ENCODE data around the gene KYAT1. TPM values are rescaled to one million over a fixed set of nuclear protein-coding genes. Genes with fewer than 3 reads are reported as not detected.
"Not testable (repeated sequence)": the region's sequence is repeated elsewhere in the genome, so short reads cannot be mapped to it uniquely, and the experiment has no call there.

The KYAT1 gene
- polyA plus RNA-seq, 1 donor: 6.5 TPM

DNA sequence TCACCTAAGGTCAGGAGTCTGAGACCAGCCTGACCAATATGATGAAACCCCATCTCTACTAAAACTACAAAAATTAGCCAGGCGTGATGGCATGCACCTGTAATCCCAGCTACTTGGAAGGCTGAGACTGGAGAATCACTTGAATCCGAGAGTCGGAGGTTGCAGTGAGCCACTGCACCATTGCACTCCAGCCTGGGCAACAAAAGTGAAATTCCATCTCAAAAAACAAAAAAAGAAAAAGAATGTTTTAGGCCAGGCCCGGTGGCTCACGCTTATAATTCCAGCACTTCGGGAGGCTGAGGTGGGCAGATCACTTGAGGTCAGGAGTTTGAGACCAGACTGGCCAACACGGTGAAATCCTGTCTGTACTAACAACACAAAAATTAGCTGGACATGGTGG, 23.3 kb downstream of the KYAT1 start:
- H3K36me3 ChIP-seq (ENCODE audit: control insufficient read depth, insufficient read depth, low read length); H3K9me3 ChIP-seq (ENCODE audit: control insufficient read depth, low read depth, low read length); H3K27ac ChIP-seq (ENCODE audit: low read length); H3K4me1 ChIP-seq (ENCODE audit: control insufficient read depth, insufficient read depth, low read length); H3K4me3 ChIP-seq (ENCODE audit: low read length); H3K27me3 ChIP-seq (ENCODE audit: control insufficient read depth, insufficient read depth, low read length); DNase-seq: not testable (repeated sequence)
- no CpG with 5 or more reads among the region's 7 CpGs for WGBS (ENCODE audit: insufficient coverage, low lambda C conversion rate)

DNA sequence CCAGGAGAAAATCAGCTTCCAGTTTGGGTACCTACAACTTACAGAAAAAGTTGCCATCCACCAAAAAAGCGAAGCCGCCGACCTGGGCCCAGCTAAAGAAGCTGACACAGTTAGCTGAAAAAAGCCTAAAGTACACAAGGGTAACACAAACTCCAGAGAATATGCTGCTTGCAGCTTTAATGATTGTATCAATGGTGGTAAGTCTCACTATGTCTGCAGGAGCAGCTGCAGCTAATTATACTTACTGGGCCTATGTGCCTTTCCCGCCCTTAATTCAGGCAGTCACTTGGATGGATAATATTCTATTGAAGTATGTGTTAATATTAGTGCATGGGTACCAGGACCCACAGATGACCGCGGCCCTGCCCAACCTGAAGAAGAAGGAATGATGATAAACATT, 27.3 kb downstream of the KYAT1 start:
- H3K36me3 ChIP-seq (ENCODE audit: control insufficient read depth, insufficient read depth, low read length); DNase-seq; H3K4me3 ChIP-seq (ENCODE audit: low read length); H3K4me1 ChIP-seq (ENCODE audit: control insufficient read depth, insufficient read depth, low read length); H3K9me3 ChIP-seq (ENCODE audit: control insufficient read depth, low read depth, low read length); H3K27me3 ChIP-seq (ENCODE audit: control insufficient read depth, insufficient read depth, low read length); H3K27ac ChIP-seq (ENCODE audit: low read length): not testable (repeated sequence)
- WGBS (ENCODE audit: insufficient coverage, low lambda C conversion rate): no CpG with 5 or more reads among the region's 6 CpGs

DNA sequence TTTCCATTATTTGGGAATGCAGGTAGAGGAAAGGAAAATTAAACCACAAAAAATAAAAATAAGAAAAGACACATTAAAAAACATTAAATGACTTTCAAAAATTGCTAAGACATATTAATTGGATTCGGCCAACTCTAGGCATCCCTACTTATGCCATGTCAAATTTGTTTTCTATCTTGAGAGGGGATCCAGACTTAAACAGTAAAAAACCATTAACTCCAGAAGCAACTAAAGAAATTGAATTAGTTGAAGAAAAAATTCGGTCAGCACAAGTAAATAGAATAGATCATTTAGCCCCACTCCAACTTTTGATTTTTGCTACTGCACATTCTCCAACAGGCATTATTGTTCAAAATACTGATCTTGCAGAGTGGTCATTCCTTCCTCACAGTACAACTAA, 29.1 kb downstream of the KYAT1 start:
- DNase-seq; H3K9me3 ChIP-seq (ENCODE audit: control insufficient read depth, low read depth, low read length); H3K4me1 ChIP-seq (ENCODE audit: control insufficient read depth, insufficient read depth, low read length); H3K4me3 ChIP-seq (ENCODE audit: low read length); H3K27me3 ChIP-seq (ENCODE audit: control insufficient read depth, insufficient read depth, low read length); H3K36me3 ChIP-seq (ENCODE audit: control insufficient read depth, insufficient read depth, low read length); H3K27ac ChIP-seq (ENCODE audit: low read length): not testable (repeated sequence)
- WGBS (ENCODE audit: insufficient coverage, low lambda C conversion rate): 100% methylated on average over 2 of the region's 2 CpGs

DNA sequence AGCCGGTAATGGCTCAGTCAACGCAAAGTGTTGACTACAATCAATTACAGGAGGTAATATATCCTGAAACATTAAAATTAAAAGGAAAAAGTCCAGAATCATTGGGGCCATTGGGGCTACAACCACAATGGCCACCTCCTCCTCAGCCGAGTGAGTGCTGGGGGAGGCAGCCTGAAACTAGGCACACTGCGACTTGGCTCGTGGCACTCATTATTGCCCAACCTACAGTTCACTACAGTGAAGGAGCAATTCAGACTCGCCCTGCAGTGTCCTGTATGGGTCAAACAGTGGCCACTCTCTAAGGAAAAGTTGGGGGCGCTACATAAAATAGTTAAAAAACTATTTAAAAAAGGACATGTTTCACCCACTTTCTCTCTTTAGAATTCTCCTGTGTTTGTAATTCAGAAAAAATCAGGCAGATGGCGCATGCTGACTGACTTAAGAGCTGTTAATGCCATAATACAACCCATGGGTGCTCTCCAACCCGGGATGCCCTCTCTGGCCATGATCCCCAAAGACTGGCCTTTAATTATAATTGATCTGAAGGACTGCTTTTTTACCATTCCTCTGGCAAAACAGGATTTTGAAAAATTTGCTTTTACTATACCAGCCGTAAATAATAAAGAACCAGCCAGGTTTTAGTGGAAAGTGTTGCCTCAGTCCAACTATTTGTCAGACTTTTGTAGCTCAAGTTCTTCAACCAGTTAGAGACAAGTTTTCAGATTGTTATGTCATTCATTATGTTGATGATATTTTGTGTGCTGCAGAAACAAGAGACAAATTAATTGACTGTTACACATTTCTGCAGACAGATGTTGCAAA, 29.8 kb downstream of the KYAT1 start:
- not testable (repeated sequence) for H3K36me3 ChIP-seq (ENCODE audit: control insufficient read depth, insufficient read depth, low read length); H3K27ac ChIP-seq (ENCODE audit: low read length); H3K4me1 ChIP-seq (ENCODE audit: control insufficient read depth, insufficient read depth, low read length); H3K9me3 ChIP-seq (ENCODE audit: control insufficient read depth, low read depth, low read length); DNase-seq; H3K27me3 ChIP-seq (ENCODE audit: control insufficient read depth, insufficient read depth, low read length); H3K4me3 ChIP-seq (ENCODE audit: low read length)
- whole genome bisulfite sequencing (ENCODE audit: insufficient coverage, low lambda C conversion rate): 54% methylated on average over 2 of the region's 10 CpGs

DNA sequence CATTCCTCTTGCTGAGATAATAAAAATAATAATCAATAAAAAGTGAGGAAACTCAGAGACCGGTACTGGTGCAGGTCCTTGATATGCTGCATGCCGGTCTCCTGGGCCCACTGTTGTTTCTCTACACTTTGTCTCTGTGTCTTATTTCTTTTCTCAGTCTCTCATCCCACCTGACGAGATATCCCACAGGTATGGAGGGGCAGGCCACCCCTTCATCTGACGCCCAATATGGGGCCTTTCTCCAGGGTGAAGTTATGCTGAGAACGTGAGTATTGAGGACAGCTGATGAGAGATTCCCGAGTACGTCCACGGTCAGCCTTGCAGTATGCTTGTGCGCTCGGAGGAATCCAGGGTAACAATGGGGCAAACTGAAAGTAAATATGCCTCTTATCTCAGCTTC, 30.7 kb downstream of the KYAT1 start:
- not testable (repeated sequence) for H3K36me3 ChIP-seq (ENCODE audit: control insufficient read depth, insufficient read depth, low read length); DNase-seq; H3K4me3 ChIP-seq (ENCODE audit: low read length); H3K27ac ChIP-seq (ENCODE audit: low read length); H3K4me1 ChIP-seq (ENCODE audit: control insufficient read depth, insufficient read depth, low read length); H3K27me3 ChIP-seq (ENCODE audit: control insufficient read depth, insufficient read depth, low read length); H3K9me3 ChIP-seq (ENCODE audit: control insufficient read depth, low read depth, low read length)
- 100% methylated on average over 1 of the region's 10 CpGs for WGBS (ENCODE audit: insufficient coverage, low lambda C conversion rate)

DNA sequence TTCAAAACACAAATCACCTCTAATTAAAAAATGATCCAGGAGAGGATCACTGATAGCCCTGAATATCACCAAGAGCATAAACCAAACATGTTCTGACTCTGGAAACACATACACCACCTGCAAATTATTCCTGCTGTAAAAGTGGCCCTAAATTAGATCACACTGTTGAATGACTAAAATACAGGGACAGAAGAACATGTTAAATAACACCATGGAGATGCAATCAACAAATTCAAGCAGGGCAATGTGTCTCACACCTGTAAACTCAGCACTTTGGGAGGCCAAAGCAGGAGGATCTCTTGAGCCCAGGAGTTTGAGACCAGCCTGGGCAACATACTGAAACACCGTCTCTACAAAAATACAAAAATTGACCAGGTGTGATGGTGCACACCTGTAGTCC, 33.9 kb downstream of the KYAT1 start:
- DNase-seq: no peak
- Histone ChIP-seq H3K4me1 (ENCODE audit: control insufficient read depth, insufficient read depth, low read length) (no peaks in the 10 kb centered on the region), H3K9me3 (ENCODE audit: control insufficient read depth, low read depth, low read length) (peaks cover 5% of the 10 kb centered on the region), H3K27ac (ENCODE audit: low read length) (no peak overlapping the region), H3K36me3 (ENCODE audit: control insufficient read depth, insufficient read depth, low read length) (no peaks in the 10 kb centered on the region), H3K4me3 (ENCODE audit: low read length) (no peak overlapping the region), H3K27me3 (ENCODE audit: control insufficient read depth, insufficient read depth, low read length) (no peaks in the 10 kb centered on the region)
- WGBS (ENCODE audit: insufficient coverage, low lambda C conversion rate): no CpG with 5 or more reads among the region's 1 CpG

DNA sequence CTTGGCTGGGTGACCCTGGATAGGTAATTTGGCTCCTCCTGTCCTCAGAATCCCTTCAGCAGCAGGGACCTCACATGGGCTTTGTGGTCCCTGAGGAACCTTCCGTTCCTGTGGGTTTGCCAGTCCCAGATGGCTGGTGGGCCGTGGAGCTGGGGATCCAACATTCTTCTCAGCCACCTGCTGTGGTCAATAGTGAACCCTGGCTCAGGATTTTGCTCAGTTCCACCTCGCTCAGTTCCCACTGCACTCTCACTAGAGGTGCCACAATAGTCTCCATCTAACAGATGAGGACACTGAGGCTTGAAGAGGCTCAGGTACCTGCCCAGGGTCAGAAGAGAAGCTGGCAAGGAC, 35.1 kb downstream of the KYAT1 start:
- H3K27ac ChIP-seq (ENCODE audit: low read length): no peak overlapping the region
- no peak overlapping the region for H3K4me3 ChIP-seq (ENCODE audit: low read length)
- WGBS (ENCODE audit: insufficient coverage, low lambda C conversion rate): no CpG with 5 or more reads among the region's 3 CpGs
- H3K4me1 ChIP-seq (ENCODE audit: control insufficient read depth, insufficient read depth, low read length): no peaks in the 10 kb centered on the region
- no peaks in the 10 kb centered on the region for H3K27me3 ChIP-seq (ENCODE audit: control insufficient read depth, insufficient read depth, low read length)
- peaks cover 2% of the 10 kb centered on the region for H3K36me3 ChIP-seq (ENCODE audit: control insufficient read depth, insufficient read depth, low read length)
- peaks cover 5% of the 10 kb centered on the region for H3K9me3 ChIP-seq (ENCODE audit: control insufficient read depth, low read depth, low read length)
- no peak for DNase-seq

DNA sequence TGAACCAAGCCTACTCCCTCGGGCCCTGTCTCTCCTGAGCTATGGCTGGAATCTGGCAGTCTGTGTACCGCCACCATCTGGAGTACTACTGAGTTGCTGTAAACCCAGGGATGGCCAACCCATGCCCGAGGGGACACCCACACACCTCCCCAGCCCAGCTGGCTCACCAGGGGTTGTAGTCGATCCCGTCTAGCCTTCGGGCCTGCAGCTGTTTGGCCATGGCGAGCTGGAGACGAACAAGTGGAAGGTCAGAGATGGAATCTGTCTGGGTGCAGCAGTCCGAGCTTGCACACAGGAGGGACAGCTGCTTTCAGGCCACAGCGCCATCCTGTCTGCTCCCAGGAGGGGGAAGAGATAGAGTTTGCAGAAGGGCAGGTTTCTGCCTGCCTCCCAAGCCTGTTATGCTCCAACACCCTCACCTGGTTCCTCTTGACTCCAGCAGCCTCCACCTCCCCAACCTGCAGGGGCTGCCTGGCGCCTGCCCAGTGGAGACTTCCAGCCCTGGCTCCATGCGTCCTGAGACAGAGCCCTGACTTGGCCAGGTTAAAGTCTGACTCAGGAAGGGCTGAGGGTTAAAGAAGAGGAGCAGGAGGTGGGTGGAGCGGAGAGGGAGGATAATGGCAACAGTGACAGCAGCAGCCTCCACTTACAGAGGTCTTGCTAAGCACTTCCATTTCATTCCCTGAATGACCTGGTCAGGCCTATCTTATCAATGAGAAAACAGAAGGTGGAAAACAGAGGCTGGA, 36.4 kb downstream of the KYAT1 start:
- DNase-seq: no peak
- H3K9me3 ChIP-seq (ENCODE audit: control insufficient read depth, low read depth, low read length): peaks cover 5% of the 10 kb centered on the region
- no peak overlapping the region for H3K4me3 ChIP-seq (ENCODE audit: low read length)
- H3K36me3 ChIP-seq (ENCODE audit: control insufficient read depth, insufficient read depth, low read length): peaks cover 2% of the 10 kb centered on the region
- H3K27ac ChIP-seq (ENCODE audit: low read length): no peak overlapping the region
- no peaks in the 10 kb centered on the region for H3K27me3 ChIP-seq (ENCODE audit: control insufficient read depth, insufficient read depth, low read length)
- H3K4me1 ChIP-seq (ENCODE audit: control insufficient read depth, insufficient read depth, low read length): no peaks in the 10 kb centered on the region
- no CpG with 5 or more reads among the region's 13 CpGs for WGBS (ENCODE audit: insufficient coverage, low lambda C conversion rate)

DNA sequence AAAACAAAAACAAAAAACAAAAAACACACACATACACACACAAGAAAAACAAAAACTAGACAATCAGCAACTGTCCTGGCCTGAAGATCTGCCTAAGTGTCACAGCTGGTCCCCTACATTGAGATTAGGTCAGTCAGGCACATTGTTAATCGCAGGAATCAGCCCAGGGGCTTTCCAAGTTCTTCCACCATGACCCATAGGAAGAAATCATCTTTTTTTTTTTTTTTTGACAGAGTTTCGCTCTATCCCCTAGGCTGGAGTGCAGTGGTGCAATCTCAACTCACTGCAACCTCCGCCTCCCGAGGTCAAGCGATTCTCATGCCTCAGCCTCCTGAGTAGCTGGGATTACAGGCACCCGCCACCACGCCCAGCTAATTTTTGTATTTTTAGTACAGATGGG, 38.6 kb downstream of the KYAT1 start:
- not testable (repeated sequence) for H3K4me1 ChIP-seq (ENCODE audit: control insufficient read depth, insufficient read depth, low read length); H3K4me3 ChIP-seq (ENCODE audit: low read length); H3K36me3 ChIP-seq (ENCODE audit: control insufficient read depth, insufficient read depth, low read length); H3K9me3 ChIP-seq (ENCODE audit: control insufficient read depth, low read depth, low read length); H3K27ac ChIP-seq (ENCODE audit: low read length); DNase-seq; H3K27me3 ChIP-seq (ENCODE audit: control insufficient read depth, insufficient read depth, low read length)
- WGBS (ENCODE audit: insufficient coverage, low lambda C conversion rate): no CpG with 5 or more reads among the region's 7 CpGs

DNA sequence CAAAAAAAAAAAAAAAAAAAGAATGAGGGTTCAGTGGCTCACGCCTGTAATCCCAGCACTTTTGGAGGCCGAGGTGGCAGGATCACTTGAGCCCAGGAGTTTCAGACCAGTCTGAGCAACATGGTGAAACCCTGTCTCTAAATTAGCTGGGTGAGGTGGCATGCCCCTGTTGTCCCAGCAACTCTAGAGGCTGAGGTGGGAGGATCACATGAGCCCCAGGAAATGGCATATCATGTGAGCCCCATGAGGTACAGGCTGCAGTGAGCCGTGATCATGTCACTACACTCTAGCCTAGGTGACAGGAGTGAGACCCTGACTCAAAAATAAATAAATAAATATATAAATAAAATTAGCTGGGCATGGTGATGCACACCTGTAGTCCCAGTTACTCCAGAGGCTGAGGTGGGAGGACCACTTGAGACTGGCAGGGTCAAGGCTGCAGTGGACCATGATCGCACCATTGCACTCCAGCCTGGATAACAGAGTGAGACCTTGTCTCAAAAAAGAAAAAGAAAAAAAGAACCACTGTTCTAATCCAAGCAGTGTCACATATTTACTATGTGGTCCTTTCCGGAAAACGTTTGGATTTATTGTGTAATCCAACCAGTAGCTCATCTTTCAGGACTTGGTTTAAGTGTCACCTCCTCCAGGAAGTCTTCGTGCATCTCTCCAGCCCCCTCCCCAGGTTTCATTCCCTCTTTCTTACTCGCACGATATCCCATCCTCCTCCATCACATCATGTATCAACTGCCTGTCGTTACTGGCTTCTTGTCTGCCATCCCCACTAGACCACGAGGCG, 39.9 kb downstream of the KYAT1 start:
- peaks cover 14% of the 10 kb centered on the region for H3K4me1 ChIP-seq (ENCODE audit: control insufficient read depth, insufficient read depth, low read length)
- peaks cover 2% of the 10 kb centered on the region for H3K36me3 ChIP-seq (ENCODE audit: control insufficient read depth, insufficient read depth, low read length)
- WGBS (ENCODE audit: insufficient coverage, low lambda C conversion rate): 100% methylated on average over 1 of the region's 12 CpGs
- H3K9me3 ChIP-seq (ENCODE audit: control insufficient read depth, low read depth, low read length): no peaks in the 10 kb centered on the region
- H3K27me3 ChIP-seq (ENCODE audit: control insufficient read depth, insufficient read depth, low read length): no peaks in the 10 kb centered on the region
- no peak overlapping the region for H3K4me3 ChIP-seq (ENCODE audit: low read length)
- H3K27ac ChIP-seq (ENCODE audit: low read length): no peak overlapping the region
- DNase-seq: no peak
